CD4-positive, alpha-beta T cell treated with Interleukin-21 for 1 hour (primary cell): ENCODE measurements around the gene YAE1.
A peak's percentile ranks its signal among the peaks of the same experiment; 100 is the strongest.
"Not testable (repeated sequence)": the region's sequence is repeated elsewhere in the genome, so short reads cannot be mapped to it uniquely, and the experiment has no call there.

Experiments
- DNase-seq: peaks from one replicate; pipeline ENCODE4 v3.0.0-alpha.2; 2020

The YAE1 gene

GRCh38 chr7:39566023-39566921 lies at the start of gene YAE1:
Gene YAE1 (plus strand): TSS chr7:39566404. CDS start chr7:39566419, 15 bp downstream.
- DNase-seq: peak; percentile 81

- DNase-seq: no peak
These were observed 49.7 kb upstream of the YAE1 start for GRCh38 chr7:39516498-39516897.

- DNase-seq: no peak
These were observed 49.0 kb upstream of the YAE1 start for GRCh38 chr7:39517240-39517639.

- no peak for DNase-seq
These were observed 40.3 kb upstream of the YAE1 start for GRCh38 chr7:39525926-39526325.

- DNase-seq: no peak
These were observed 39.5 kb upstream of the YAE1 start for GRCh38 chr7:39526666-39527065.

GRCh38 chr7:39527296-39527695 lies 38.9 kb upstream of the YAE1 start:
- DNase-seq: no peak

GRCh38 chr7:39527951-39528350 lies 38.3 kb upstream of the YAE1 start:
- DNase-seq: no peak

- DNase-seq: no peak
These were observed 37.4 kb upstream of the YAE1 start for GRCh38 chr7:39528849-39529248.

- no peak for DNase-seq
These were observed 36.6 kb upstream of the YAE1 start for GRCh38 chr7:39529582-39529981.

- no peak for DNase-seq
These were observed 35.2 kb upstream of the YAE1 start for GRCh38 chr7:39530971-39531370.

GRCh38 chr7:39531818-39532217 lies 34.4 kb upstream of the YAE1 start:
- no peak for DNase-seq

- no peak for DNase-seq
These were observed 33.4 kb upstream of the YAE1 start for GRCh38 chr7:39532832-39533231.

- no peak for DNase-seq
These were observed 31.6 kb upstream of the YAE1 start for GRCh38 chr7:39534599-39534998.

GRCh38 chr7:39535064-39535463 lies 31.1 kb upstream of the YAE1 start:
- DNase-seq: no peak

- DNase-seq: no peak
These were observed 30.5 kb upstream of the YAE1 start for GRCh38 chr7:39535720-39536119.

GRCh38 chr7:39536951-39537350 lies 29.3 kb upstream of the YAE1 start:
- DNase-seq: no peak

- no peak for DNase-seq
These were observed 26.4 kb upstream of the YAE1 start for GRCh38 chr7:39539816-39540215.

- no peak for DNase-seq
These were observed 25.9 kb upstream of the YAE1 start for GRCh38 chr7:39540320-39540719.

GRCh38 chr7:39541511-39541910 lies 24.7 kb upstream of the YAE1 start:
- DNase-seq: no peak

GRCh38 chr7:39544774-39545173 lies 21.4 kb upstream of the YAE1 start:
- DNase-seq: not testable (repeated sequence)

- DNase-seq: no peak
These were observed 18.9 kb upstream of the YAE1 start for GRCh38 chr7:39547336-39547735.

- DNase-seq: no peak
These were observed 15.8 kb upstream of the YAE1 start for GRCh38 chr7:39550411-39550810.

- DNase-seq: no peak
These were observed 12.8 kb upstream of the YAE1 start for GRCh38 chr7:39553436-39553835.

GRCh38 chr7:39554583-39555165 lies 11.5 kb upstream of the YAE1 start:
- no peak for DNase-seq

GRCh38 chr7:39557222-39557621 lies 9.0 kb upstream of the YAE1 start:
- DNase-seq: no peak
